WERI-Rb-1 (cell line): Measurements from ENCODE around the gene YWHAE.
"Not testable (repeated sequence)": the region's sequence is repeated elsewhere in the genome, so short reads cannot be mapped to it uniquely, and the experiment has no call there.

ENCODE experiments used
- DNase-seq: peaks from one replicate; pipeline ENCODE4 v3.0.0-alpha.2; 2020
- H3K27ac ChIP-seq: fragments of 250-450 bp; sonication (Bioruptor Pico); 2 replicates; pipeline ENCODE4 v1.5.1; 2020; ENCODE audit warnings: mild to moderate bottlenecking, moderate library complexity
- H3K27me3 ChIP-seq: fragments of 250-450 bp; sonication (Bioruptor Pico); 2 replicates; pipeline ENCODE4 v1.5.1; 2021; ENCODE audit warnings: mild to moderate bottlenecking, low read depth, moderate library complexity; ENCODE audit not compliant: insufficient read depth, severe bottlenecking
- H3K36me3 ChIP-seq: fragments of 250-450 bp; sonication (Bioruptor Pico); 2 replicates; pipeline ENCODE4 v1.5.1; 2020; ENCODE audit warnings: mild to moderate bottlenecking, moderate library complexity
- H3K4me3 ChIP-seq: 2 replicates; pipeline ENCODE4 v1.5.1; 2011; ENCODE audit warnings: low read depth, mild to moderate bottlenecking, control low read depth, low read length
- H3K9me3 ChIP-seq: fragments of 250-450 bp; sonication (Bioruptor Pico); 2 replicates; pipeline ENCODE4 v1.5.1; 2021; ENCODE audit warnings: mild to moderate bottlenecking, moderate library complexity; ENCODE audit not compliant: severe bottlenecking
- TF ChIP-seq, protein P1 (sequence below): IDR thresholded peaks from 2 replicates; pipeline ENCODE4 v1.5.1; 2011; ENCODE audit warnings: low read depth, mild to moderate bottlenecking, control low read depth, inconsistent platforms, low read length

YWHAE gene

DNA sequence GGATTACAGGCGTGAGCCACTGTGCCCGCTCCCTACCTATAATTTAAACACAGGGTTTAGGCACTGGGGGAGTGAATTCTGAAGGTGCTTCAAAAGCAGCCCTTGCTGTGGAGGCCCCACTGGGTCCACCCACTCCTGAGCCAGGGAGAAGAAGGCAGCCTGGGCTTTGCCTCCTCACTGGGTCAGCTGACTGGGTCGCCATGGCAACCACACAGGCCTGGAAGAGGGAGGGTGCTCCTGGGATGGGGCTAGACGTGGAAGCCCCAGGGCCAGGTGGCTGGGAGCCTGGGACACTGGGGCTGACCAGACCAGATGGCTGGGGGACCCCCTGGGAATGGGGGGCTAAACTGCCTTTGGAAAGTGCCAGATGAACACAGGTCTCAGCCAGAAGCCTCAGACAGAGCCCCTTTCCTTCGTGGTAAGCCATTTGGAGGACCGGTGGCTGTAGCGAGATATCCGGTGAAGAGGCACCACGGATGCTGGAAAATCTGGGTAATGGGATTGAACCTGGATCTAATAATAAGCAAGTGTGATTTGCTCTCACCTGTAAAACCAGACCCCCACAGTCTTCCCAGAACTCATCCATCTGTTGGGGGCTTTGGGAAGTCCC is 87.7 kb downstream of the YWHAE start:
- TF ChIP-seq, protein P1, sequence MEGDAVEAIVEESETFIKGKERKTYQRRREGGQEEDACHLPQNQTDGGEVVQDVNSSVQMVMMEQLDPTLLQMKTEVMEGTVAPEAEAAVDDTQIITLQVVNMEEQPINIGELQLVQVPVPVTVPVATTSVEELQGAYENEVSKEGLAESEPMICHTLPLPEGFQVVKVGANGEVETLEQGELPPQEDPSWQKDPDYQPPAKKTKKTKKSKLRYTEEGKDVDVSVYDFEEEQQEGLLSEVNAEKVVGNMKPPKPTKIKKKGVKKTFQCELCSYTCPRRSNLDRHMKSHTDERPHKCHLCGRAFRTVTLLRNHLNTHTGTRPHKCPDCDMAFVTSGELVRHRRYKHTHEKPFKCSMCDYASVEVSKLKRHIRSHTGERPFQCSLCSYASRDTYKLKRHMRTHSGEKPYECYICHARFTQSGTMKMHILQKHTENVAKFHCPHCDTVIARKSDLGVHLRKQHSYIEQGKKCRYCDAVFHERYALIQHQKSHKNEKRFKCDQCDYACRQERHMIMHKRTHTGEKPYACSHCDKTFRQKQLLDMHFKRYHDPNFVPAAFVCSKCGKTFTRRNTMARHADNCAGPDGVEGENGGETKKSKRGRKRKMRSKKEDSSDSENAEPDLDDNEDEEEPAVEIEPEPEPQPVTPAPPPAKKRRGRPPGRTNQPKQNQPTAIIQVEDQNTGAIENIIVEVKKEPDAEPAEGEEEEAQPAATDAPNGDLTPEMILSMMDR, result no peak
- H3K36me3 ChIP-seq, result no peaks in the 10 kb centered on the region
- peak; percentile 71 for DNase-seq
- no peak overlapping the region for H3K27ac ChIP-seq
- H3K9me3 ChIP-seq, result no peaks in the 10 kb centered on the region
- H3K27me3 ChIP-seq, result no peaks in the 10 kb centered on the region
- H3K4me3 ChIP-seq, result no peak overlapping the region

- DNase-seq, H3K9me3 ChIP-seq, H3K27ac ChIP-seq, H3K4me3 ChIP-seq, H3K36me3 ChIP-seq, H3K27me3 ChIP-seq: not testable (repeated sequence)
Observed at GRCh38 chr17:1307829-1308228, 92.2 kb downstream of the YWHAE start.

GRCh38 chr17:1304962-1305563 is 95.0 kb downstream of the YWHAE start:
- Histone ChIP-seq H3K9me3 (no peaks in the 10 kb centered on the region), H3K4me3 (no peak overlapping the region), H3K27me3 (no peaks in the 10 kb centered on the region), H3K36me3 (no peaks in the 10 kb centered on the region), H3K27ac (no peak overlapping the region)
- TF ChIP-seq, protein P1, result no peak
- DNase-seq, result no peak

DNA sequence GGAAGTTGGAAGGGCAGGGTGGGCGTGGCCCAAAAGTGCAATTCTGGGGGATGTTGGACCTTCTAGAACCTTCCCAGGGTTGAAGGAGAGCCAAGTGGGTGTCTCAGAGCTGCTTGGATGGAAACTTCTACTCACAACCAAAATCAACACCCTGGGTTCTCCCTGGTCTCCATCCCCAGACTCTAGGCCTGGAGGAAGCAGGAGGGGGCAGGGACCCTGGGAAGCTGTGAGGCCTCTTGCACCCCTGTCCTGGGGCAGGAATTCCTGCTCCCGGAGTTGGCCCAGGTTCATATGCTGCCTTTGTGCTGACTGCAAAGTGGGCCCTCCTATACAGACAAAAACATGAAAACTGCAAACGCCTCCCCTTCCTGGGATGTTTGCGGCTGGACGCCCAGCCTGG is 95.5 kb downstream of the YWHAE start:
- Histone ChIP-seq H3K27me3 (no peaks in the 10 kb centered on the region), H3K27ac (no peak overlapping the region), H3K36me3 (no peaks in the 10 kb centered on the region), H3K4me3 (no peak overlapping the region), H3K9me3 (no peaks in the 10 kb centered on the region)
- TF ChIP-seq, protein P1, result no peak
- no peak for DNase-seq

GRCh38 chr17:1302761-1303160 is 97.3 kb downstream of the YWHAE start:
- H3K9me3 ChIP-seq, result no peaks in the 10 kb centered on the region
- H3K27ac ChIP-seq, result no peak overlapping the region
- no peak overlapping the region for H3K4me3 ChIP-seq
- TF ChIP-seq, protein P1, result no peak
- H3K27me3 ChIP-seq, result no peaks in the 10 kb centered on the region
- no peak for DNase-seq
- H3K36me3 ChIP-seq, result no peaks in the 10 kb centered on the region

GRCh38 chr17:1301546-1301945 is 98.5 kb downstream of the YWHAE start:
- no peak overlapping the region for H3K27ac ChIP-seq
- H3K4me3 ChIP-seq, result no peak overlapping the region
- H3K9me3 ChIP-seq, result no peaks in the 10 kb centered on the region
- no peaks in the 10 kb centered on the region for H3K27me3 ChIP-seq
- H3K36me3 ChIP-seq, result no peaks in the 10 kb centered on the region
- TF ChIP-seq, protein P1, result no peak
- DNase-seq, result peak; percentile 31
